ENCODE results near the gene PIAS2. TPM values are rescaled to one million over a fixed set of nuclear protein-coding genes. Genes with fewer than 3 reads are reported as not detected.
"Not testable (repeated sequence)": the region's sequence is repeated elsewhere in the genome, so short reads cannot be mapped to it uniquely, and the experiment has no call there.

The PIAS2 gene, protein sequence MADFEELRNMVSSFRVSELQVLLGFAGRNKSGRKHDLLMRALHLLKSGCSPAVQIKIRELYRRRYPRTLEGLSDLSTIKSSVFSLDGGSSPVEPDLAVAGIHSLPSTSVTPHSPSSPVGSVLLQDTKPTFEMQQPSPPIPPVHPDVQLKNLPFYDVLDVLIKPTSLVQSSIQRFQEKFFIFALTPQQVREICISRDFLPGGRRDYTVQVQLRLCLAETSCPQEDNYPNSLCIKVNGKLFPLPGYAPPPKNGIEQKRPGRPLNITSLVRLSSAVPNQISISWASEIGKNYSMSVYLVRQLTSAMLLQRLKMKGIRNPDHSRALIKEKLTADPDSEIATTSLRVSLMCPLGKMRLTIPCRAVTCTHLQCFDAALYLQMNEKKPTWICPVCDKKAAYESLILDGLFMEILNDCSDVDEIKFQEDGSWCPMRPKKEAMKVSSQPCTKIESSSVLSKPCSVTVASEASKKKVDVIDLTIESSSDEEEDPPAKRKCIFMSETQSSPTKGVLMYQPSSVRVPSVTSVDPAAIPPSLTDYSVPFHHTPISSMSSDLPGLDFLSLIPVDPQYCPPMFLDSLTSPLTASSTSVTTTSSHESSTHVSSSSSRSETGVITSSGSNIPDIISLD
- total RNA-seq: 10 to 100 TPM in 5 of 6 experiments, 1 to 10 TPM in 1; 8.3 to 21.8 (median 13.3) TPM
- long read RNA-seq: 0 reads

DNA sequence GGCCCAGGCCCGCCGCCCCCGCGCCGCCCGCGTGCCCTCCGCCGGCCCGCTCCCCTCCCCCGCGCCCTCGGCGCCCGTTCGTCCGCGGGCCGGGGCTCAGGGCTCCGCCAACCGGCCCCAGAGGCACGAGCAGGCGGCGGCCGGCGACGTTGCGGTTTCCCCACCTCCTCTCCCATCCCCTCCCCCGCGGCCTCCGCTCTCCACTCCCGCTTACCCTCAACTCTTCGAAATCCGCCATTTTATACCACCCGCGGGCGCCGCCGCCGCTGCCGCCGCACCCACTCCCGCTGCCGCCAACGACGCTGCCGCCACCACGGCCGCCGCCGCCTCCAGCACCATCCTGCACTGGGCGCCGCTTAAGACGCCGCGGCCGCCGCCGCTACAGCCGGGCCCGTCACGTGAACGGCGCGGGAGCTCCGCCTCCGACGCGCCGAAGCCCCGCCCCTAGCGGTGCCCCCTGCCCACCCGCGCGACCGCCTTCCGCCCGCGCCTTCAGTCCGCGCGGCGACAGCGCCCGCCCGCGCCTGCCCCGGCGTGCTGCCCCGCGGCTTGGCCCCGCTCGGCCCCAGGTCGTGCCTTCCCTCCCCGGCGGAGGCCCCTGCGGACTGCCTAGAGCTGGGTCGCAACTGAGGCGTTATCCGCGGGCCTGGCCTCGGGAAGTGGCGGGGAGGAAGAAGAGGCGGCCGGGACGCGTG, at the start of gene PIAS2, which contains the start of gene KATNAL2:
PIAS2 (minus strand) TSS at position 400 of the 695 bp plus-strand sequence; CDS start at position 238, 162 bp downstream.
KATNAL2 (plus strand) TSS at position 495 of the 695 bp plus-strand sequence. CDS start 29,271 bp downstream, outside the sequence.
- H3K27ac ChIP-seq: peak within 1 kb of the TSS; percentile 77 to 81 (median 80)
- H3K9me3 ChIP-seq: no peaks in the 10 kb centered on the region
- 2% methylated on average over 37 of the region's 107 CpGs for WGBS (ENCODE audit: insufficient coverage, low coverage, low lambda C conversion rate, missing lambda C conversion rate)
- ATAC-seq (peak; percentile 92 to 97 (median 94)), DNase-seq (peak; percentile 87 to 89 (median 87))
- TF ChIP-seq, protein P1, sequence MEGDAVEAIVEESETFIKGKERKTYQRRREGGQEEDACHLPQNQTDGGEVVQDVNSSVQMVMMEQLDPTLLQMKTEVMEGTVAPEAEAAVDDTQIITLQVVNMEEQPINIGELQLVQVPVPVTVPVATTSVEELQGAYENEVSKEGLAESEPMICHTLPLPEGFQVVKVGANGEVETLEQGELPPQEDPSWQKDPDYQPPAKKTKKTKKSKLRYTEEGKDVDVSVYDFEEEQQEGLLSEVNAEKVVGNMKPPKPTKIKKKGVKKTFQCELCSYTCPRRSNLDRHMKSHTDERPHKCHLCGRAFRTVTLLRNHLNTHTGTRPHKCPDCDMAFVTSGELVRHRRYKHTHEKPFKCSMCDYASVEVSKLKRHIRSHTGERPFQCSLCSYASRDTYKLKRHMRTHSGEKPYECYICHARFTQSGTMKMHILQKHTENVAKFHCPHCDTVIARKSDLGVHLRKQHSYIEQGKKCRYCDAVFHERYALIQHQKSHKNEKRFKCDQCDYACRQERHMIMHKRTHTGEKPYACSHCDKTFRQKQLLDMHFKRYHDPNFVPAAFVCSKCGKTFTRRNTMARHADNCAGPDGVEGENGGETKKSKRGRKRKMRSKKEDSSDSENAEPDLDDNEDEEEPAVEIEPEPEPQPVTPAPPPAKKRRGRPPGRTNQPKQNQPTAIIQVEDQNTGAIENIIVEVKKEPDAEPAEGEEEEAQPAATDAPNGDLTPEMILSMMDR (IDR thresholded peaks at IDR 0.05): peak in 1 of 4 donors; percentile 27
- peak; percentile 93 for TF ChIP-seq POLR2A (IDR thresholded peaks at IDR 0.05)
- peak within 1 kb of the TSS; percentile 73 to 90 (median 82) for H3K4me3 ChIP-seq
- no peaks in the 10 kb centered on the region for H3K36me3 ChIP-seq
- peaks cover 0 to 8% (median 0%) of the 10 kb centered on the region in 4 donors for H3K4me1 ChIP-seq
- no peaks in the 10 kb centered on the region for H3K27me3 ChIP-seq
- intact Hi-C loops (cut with DNase I): no loop called here

DNA sequence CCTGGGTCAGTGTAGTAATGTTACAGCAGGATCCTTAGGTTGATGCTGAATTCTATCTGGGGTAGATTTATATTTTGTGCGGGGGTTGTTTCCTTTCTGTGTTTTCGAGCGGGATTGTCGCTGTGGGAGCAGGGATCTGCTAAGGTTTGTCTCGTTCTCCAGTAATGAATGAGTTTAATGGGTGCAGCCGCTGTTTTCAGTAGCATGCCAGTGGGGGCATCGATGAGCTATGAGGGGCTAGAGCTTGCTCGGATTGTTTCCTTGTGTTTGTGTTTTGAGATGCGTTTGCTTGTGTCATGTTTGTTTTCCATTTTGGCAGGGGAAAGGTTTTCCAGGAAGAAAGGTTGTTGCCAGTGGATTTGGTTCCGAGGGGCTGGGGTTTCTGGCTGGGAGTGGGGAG, 49.0 kb upstream of the PIAS2 start:
- ATAC-seq; H3K27ac ChIP-seq; H3K36me3 ChIP-seq; intact Hi-C loops (cut with DNase I); H3K4me3 ChIP-seq; H3K9me3 ChIP-seq; H3K4me1 ChIP-seq; DNase-seq; H3K27me3 ChIP-seq: not testable (repeated sequence)
- WGBS (ENCODE audit: insufficient coverage, low coverage, low lambda C conversion rate, missing lambda C conversion rate): no CpG with 5 or more reads among the region's 10 CpGs

DNA sequence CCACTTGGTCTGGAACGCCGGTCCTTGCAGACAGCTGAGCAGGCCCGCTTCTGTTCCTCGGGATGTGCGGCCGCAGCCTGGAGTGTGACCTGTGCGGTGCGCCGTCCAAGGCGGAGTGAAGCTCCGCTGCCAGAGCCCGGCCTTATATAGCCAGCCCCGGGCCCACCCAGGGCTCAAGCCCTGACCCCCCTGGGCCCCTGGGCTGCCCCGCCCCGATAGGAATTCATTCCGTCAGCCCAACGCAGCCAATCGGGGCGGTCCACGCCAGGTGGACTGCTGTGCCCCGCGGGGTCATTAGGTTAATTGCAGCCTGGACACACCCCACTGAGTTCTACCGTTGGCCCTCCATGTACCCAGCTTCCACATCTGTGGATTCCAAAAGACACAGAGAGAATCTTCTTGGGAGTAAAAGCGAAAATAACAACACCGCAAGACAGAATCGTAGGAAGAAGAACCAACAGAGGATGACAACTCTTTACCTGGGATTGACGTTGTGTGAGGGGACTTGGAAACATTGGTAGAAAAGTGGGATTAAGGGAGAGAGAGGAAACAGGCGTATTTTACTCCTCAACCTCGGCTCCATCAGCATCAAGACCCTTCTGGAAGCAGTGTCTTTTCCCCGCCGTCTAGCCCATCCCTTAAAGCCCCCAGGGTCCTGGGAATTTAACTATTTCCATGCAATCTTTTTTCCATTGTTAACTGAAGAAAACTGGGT, 47.4 kb upstream of the PIAS2 start:
- H3K27me3 ChIP-seq; DNase-seq; H3K4me3 ChIP-seq; H3K36me3 ChIP-seq; H3K27ac ChIP-seq; H3K9me3 ChIP-seq; H3K4me1 ChIP-seq; intact Hi-C loops (cut with DNase I): not testable (repeated sequence)
- 86% methylated on average over 8 of the region's 31 CpGs for WGBS (ENCODE audit: insufficient coverage, low coverage, low lambda C conversion rate, missing lambda C conversion rate)
- ATAC-seq: peak; percentile 11 to 43 (median 20)

DNA sequence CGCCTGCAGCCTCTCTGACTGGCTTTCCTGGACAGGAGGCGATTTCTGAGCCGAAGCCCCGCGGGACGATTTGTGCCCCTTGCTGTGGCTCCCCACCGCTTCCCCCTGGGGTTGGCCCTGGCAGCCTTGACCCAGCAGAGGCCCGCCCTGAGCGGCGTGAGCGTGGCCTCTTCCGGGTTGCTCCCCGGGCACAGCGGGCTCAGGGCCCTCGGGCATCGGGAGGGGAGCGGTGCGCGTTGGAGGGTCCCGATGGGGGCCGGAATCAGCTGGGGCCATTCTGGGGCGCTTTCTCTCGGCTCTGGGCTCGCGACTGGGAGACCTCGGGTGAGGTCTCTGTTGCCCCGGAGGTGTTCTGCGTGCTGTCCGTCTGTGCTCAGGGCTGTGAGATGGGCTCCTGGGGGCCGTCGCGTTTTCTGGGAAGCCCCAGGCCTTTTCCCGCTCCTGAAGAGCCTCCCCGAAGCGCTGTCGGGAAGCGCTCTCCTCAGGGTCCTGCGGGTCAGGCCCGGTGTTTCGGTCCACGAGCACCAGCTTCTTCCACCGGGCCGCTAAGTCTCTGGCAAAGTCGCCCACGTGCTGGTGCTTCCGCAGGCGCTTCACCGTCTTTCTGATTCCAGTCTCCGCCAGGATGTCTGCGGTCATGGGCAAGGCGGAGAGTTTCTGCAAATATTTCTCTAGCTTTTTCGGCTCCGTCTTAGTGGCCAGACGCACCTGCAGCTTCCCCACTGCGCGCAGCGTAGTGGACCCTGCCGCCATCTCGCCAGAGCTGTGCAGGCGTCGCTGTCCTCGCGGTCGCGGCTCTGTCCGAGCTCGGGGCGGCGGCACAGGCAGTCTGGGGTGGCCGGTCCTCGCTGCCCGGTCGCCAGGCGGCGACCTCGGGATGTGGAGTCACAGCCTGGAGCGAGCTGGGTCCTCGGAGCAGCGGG, 46.6 kb upstream of the PIAS2 start:
- intact Hi-C loops (cut with DNase I); DNase-seq; H3K9me3 ChIP-seq; H3K36me3 ChIP-seq; H3K27me3 ChIP-seq; H3K27ac ChIP-seq; H3K4me3 ChIP-seq; H3K4me1 ChIP-seq: not testable (repeated sequence)
- peak in 2 of 4 donors; percentile 33 to 39 for ATAC-seq
- no CpG with 5 or more reads among the region's 79 CpGs for WGBS (ENCODE audit: insufficient coverage, low coverage, low lambda C conversion rate, missing lambda C conversion rate)

GRCh38 chr18:46958209-46958608, 40.9 kb upstream of the PIAS2 start:
- intact Hi-C loops (cut with DNase I): no loop called here
- ATAC-seq: no peak
- no peaks in the 10 kb centered on the region for H3K36me3 ChIP-seq
- H3K9me3 ChIP-seq: no peaks in the 10 kb centered on the region
- DNase-seq: no peak
- no peak overlapping the region for H3K27ac ChIP-seq
- no peak for TF ChIP-seq POLR2A (IDR thresholded peaks at IDR 0.05)
- TF ChIP-seq, protein P1 (IDR thresholded peaks at IDR 0.05): no peak
- WGBS (ENCODE audit: insufficient coverage, low coverage, low lambda C conversion rate, missing lambda C conversion rate): 88% methylated on average over 4 of the region's 4 CpGs
- H3K4me1 ChIP-seq: no peaks in the 10 kb centered on the region
- no peaks in the 10 kb centered on the region for H3K27me3 ChIP-seq
- H3K4me3 ChIP-seq: no peak overlapping the region
